ENCODE measurements around the gene PRKG1.

- TF ChIP-seq CTCF (IDR thresholded peaks at IDR 0.05; ENCODE audit: low read depth, low read length) (no peak), EZH2phosphoT487 (IDR thresholded peaks at IDR 0.05; ENCODE audit: low read depth) (no peak)
These were observed 668.9 kb downstream of the PRKG1 start for GRCh38 chr10:51743146-51743545.

All from OCI-LY3 (cell line).